Activated CD8-positive, alpha-beta memory T cell treated with anti-CD3 and anti-CD28 coated beads, Interleukin-2, amount 50 U/mL, for 1 hour (primary cell): ENCODE measurements around the gene PIGH.
"Not testable (repeated sequence)": the region's sequence is repeated elsewhere in the genome, so short reads cannot be mapped to it uniquely, and the experiment has no call there.

Source experiments
- DNase-seq: peaks from one replicate; pipeline ENCODE4 v3.0.0-alpha.2; 2020; ENCODE audit errors: extremely low read depth

PIGH gene

GRCh38 chr14:67609642-67610310, 9.7 kb upstream of the PIGH start:
- no peak for DNase-seq

GRCh38 chr14:67607646-67608045, 7.6 kb upstream of the PIGH start:
- DNase-seq: no peak

DNA sequence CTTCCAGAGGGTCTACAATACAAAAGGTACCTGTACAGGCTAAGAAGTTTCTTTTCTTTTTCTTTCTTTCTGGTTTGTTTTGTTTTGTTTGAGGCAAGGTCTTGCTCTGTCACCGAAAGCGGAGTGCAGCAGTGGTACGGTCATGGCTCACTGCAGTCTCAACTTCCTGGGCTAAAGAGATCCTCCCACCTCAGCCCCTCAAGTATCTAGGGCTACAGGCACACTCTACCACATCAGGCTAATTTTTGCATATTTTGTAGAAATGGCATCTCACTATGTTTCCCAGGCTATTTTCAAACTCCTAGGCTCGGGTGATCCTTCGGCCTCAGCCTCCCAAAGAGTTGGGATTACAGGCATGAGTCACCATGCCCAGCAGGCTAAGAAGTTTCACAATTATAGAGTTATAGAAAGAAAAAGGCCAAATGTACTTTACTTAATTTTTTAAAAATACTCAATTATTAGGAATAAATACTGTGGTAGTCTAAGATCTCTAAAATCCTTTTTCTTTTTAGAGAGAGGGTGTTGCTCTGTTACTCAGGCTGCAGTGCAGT, 3.0 kb upstream of the PIGH start:
- no peak for DNase-seq

GRCh38 chr14:67602076-67602475, 2.0 kb upstream of the PIGH start:
- DNase-seq: no peak

GRCh38 chr14:67600562-67600974, 500 bp upstream of the PIGH start:
- DNase-seq: not testable (repeated sequence)

DNA sequence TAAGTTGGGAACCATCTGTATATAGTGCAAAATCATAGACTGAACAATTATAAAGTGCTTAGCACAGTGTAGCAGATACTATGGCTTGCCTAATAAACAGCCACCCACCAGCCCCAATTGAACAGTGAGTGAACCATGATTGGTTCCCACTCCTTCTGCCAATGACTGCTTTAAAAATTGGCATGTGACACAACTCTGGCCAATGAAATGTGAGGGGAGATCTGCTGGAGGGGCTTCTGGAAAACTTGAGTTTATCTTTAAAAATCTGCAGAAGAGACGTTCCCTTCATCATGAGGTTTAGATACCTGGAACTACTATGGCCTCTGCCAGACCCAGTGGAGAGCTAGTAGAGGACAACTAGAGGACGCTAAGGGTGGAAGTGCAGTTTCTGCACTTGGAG, 4.7 kb downstream of the PIGH start:
- no peak for DNase-seq

- DNase-seq: not testable (repeated sequence)
Observed at GRCh38 chr14:67593650-67594049, 6.4 kb downstream of the PIGH start.

DNA sequence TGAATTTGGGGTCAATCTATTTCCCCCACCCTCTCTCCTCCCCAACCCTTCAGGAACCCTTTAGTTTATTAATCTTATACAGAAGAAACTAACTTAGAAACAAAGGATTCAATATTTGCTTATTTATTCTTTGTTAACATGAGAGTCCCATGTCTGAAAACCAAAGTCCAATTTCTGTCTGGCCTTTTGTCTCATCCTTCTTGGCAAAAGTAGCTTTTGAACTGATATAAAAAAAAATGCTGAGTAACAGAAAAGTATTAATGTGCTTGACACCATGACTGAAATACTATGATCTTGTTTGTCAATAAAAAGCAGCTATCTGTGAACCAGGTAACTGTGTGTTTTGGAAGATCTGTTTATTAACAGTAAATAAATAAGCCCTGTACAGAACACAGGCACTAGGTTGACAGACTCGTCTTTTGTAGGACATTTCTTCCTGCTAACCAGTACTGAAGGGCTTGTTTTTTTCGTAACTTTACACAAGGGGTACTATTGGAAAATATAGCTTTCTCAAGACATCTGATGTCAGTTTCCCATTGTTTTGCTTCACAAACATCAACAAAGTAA, 10.8 kb downstream of the PIGH start:
- DNase-seq: no peak

GRCh38 chr14:67586369-67586768, 13.7 kb downstream of the PIGH start:
- no peak for DNase-seq

GRCh38 chr14:67584978-67585377, 15.1 kb downstream of the PIGH start:
- DNase-seq: no peak

- no peak for DNase-seq
Observed at GRCh38 chr14:67583711-67584644, 16.1 kb downstream of the PIGH start.

- no peak for DNase-seq
Observed at GRCh38 chr14:67582061-67582460, 18.0 kb downstream of the PIGH start.

- DNase-seq: no peak
Observed at GRCh38 chr14:67581643-67582042, 18.4 kb downstream of the PIGH start.

DNA sequence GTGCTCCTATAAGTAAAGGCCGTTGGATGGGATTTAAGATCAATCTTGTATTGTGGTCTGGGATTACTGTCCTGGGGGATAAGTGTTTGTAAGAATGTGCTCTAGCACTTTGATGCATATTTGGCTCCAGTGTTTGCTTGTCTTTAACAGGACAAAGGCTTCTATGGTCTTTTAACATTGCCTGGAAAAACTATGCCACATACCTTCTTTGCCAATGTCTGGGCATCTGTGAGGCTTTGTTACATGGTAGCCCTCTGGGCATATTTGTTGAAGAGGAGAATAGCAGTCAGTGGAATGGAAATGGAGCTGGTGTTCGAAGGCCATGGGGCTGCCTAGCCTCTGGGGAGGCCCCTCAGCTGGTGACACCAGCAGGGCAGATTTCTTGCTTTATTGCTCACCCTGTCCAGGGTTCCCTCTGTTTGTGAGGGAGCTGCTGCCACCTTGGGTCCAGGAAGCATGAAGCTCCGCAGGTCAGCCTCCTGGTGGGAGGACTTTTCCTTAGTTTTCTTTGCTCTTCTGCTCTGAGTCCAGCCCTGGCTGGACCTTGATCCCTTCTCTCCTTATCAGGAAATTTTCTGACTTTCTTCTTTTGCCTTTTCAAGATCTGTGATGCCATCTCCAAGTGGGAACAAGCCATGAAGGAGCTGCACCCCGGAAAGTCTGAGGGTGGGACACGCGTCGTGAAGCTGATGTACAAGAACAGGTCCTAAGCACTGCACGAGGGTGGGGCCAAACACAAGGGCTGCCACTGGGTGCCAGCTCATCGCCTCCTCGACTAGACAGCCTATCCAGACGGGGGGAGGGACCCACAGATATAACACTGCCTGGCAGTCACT, 19.5 kb downstream of the PIGH start:
- DNase-seq: no peak

GRCh38 chr14:67579636-67580035, 20.4 kb downstream of the PIGH start:
- no peak for DNase-seq

GRCh38 chr14:67579040-67579439, 21.0 kb downstream of the PIGH start:
- DNase-seq: no peak

GRCh38 chr14:67577909-67578749, 21.9 kb downstream of the PIGH start:
- no peak for DNase-seq

DNA sequence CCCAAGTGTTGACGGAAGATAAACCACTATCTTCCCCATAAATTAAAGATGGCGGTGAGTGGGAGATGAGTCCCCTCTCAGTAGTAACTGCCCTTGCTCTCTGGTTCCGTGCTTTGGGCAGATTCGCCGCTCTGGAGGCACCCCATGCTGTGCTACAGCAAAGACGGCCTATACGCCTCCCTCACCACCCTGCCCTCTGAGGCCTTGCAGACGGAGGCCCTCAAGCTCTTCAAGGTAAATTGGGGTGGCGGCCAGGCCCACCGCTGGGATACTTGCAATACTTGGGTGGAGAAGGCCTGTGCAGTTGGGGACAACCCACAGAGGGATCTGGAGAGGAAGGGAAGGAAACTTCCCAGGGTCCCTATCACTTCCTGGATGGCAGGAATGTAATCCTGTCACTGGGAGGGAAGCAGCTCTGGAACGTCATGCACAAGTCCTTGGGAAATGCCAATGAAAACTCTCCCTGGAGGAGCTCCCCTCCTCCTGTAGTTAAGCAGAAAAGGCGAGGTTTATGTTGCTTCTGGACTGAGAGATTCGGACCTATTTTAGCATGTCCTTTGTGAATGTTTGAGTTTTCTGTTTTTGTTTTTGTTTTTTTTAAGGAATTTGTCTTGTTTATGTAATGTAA, 22.8 kb downstream of the PIGH start:
- DNase-seq: no peak

GRCh38 chr14:67576216-67576955, 23.7 kb downstream of the PIGH start:
- DNase-seq: no peak
